ENCODE measurements around the gene ANKRD50. TPM values are rescaled to one million over a fixed set of nuclear protein-coding genes. Genes with fewer than 3 reads are reported as not detected.

Gene ANKRD50
- 10 to 100 TPM; 34.9 to 41.7 (median 38.3) TPM for polyA plus RNA-seq (ENCODE audit: insufficient read length in 4 of 4)

- peak; percentile 55 to 88 (median 84) for DNase-seq (ENCODE audit: low read depth in 4 of 4, low spot score in 2 of 4)
Observed at GRCh38 chr4:124712372-124713184, at the start of gene ANKRD50. ANKRD50 (minus strand) TSS chr4:124712732; CDS start chr4:124710511, 2,221 bp downstream.

DNA sequence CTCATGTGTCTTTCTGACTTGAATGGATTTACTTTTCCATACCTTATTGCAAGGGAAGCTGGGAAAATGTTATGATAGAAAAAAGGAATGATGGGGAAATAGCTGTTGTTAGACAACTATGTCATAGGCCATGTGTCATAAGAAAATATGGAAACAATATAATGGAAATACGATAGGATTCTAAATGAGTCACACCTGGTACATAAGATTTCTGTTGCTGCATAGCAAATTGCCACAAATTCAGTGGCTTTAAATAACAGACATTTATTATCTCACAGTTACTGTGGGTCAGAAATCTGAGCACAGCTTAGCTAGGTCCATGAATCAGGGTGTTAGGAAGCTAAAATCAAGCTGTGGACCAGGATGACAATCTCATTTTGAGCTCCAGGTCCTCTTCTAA, 44.6 kb upstream of the ANKRD50 start:
- DNase-seq (ENCODE audit: low read depth in 4 of 4, low spot score in 2 of 4), result no peak

DNA sequence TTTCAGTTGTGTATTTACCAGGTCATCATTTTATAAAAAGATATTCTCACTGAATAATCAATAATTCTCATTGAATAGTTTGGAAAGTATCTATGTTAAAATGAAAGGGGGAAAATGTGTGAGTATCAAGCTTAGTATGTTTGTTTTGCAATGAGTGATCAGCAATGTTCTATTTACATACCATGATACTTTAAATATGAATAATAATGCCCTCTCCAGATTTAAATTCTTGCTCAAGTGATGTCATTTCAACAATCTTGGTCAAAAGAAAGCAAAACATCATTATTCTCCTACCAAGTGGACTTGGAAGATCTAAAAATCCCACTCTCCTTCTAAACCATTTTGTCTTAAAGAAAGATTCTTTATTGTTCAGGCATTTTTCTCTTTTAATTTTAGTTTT, 42.1 kb upstream of the ANKRD50 start:
- no peak for DNase-seq (ENCODE audit: low read depth in 4 of 4, low spot score in 2 of 4)

DNA sequence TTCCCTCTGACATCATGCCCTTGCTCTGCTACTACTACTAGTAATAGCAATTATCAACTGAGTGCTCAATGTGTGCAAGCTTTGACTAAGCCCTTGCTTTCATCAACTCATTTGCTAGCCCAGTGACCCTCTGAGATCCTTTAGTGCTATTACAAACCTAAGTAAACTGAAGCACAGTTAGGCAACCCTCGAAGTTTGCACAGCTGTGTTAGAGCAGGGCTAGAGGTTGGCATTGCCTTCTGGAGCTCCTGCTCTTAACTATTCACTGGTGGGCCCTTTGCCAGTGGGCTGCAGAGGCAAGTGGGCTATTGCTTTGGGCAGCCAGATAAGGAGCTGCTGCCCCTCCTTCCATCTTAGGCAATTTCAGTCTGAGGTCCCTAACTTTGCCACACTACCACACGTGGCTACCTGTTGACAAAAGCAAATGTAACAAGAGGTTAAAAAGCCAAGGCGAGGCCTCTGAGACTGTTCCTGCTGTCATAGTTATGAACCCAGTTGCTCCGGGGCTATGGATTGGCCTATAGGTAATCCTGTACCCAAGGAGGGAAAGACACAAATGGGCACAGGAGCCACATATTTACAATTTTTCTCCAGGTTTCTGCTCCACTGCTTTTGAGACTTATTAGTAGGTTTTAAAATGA, 41.5 kb upstream of the ANKRD50 start:
- DNase-seq (ENCODE audit: low read depth in 4 of 4, low spot score in 2 of 4), result no peak

- DNase-seq (ENCODE audit: low read depth in 4 of 4, low spot score in 2 of 4), result no peak
Observed at GRCh38 chr4:124749421-124749820, 36.9 kb upstream of the ANKRD50 start.

DNA sequence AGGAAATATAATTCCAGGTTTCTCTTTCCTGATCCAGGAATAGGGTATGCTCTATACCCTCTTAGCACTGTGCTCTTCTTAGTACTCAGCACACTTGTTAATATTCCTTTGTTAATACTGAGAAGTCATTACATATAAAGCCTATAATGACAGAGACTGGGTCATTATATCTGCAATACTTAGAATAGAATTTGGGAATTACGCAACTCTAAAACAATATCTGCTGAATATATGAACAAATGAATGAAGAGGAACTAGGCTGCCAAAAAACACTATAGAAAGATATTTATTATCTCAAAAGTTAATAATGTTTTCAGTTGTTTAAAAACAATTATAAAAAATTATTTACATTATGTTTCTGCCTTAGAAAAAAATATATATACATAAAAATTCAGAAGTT, 36.4 kb upstream of the ANKRD50 start:
- no peak for DNase-seq (ENCODE audit: low read depth in 4 of 4, low spot score in 2 of 4)

DNA sequence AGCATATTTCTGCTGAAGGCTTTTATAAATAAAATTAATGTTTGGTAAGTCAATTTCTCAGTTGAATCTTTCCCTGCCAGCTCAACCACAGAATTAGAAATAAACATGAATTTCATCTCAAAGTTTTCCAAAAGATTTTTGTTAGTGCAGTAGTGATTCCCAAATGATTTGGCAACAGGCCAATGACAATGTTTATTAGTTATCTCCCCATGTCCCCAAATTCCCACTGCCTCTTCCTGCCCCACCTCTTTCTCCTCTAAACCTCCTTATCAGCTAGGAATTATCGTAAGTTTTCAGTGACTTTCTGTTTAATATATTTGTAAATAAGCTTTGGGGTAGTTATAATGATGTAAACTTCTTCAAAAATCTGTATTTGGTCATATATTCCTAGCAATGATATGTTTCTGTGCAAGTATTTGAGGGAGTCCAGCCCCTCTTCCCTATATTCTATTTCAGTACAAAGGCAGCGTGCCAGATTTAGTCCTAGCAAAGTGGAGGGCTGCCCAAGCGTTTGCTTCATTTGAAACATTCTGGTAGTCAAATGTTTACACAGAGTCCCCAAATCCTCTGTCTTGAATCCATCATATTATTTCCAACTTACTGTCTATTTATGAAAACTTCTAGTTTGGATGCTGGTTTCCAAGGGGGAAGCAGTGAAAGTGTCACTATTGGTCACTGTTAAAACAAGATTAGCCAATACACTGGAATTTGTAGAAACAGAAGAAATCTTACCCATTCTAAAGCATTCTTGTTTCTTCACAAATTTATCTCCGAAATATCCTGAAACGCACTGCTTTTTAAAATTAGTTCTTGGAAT, 33.7 kb upstream of the ANKRD50 start:
- DNase-seq (ENCODE audit: low read depth in 4 of 4, low spot score in 2 of 4), result no peak

- no peak for DNase-seq (ENCODE audit: low read depth in 4 of 4, low spot score in 2 of 4)
Observed at GRCh38 chr4:124743711-124744110, 31.2 kb upstream of the ANKRD50 start.

- no peak for DNase-seq (ENCODE audit: low read depth in 4 of 4, low spot score in 2 of 4)
Observed at GRCh38 chr4:124740501-124740900, 28.0 kb upstream of the ANKRD50 start.

DNA sequence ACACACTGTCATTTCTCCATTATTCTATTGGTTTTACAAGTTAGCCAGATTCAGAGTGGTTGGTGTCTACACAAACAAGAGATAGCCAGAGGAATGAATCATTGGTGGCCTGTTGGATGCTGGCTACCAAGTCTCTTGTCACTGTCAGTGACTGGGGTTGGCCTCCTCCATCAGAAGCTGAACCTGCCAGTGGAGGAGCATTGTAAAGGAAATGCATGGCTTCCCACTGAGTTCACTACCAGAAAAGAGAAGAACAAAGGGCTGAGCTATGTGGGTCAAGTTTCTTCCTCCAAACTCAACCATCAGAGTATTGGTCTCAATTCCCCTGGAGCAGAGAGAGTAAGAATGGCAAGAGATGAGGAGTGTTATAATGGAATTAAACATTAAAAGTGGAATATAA, 26.5 kb upstream of the ANKRD50 start:
- no peak for DNase-seq (ENCODE audit: low read depth in 4 of 4, low spot score in 2 of 4)

- DNase-seq (ENCODE audit: low read depth in 4 of 4, low spot score in 2 of 4), result no peak
Observed at GRCh38 chr4:124737619-124738018, 25.1 kb upstream of the ANKRD50 start.

- DNase-seq (ENCODE audit: low read depth in 4 of 4, low spot score in 2 of 4), result no peak
Observed at GRCh38 chr4:124736526-124736925, 24.0 kb upstream of the ANKRD50 start.

DNA sequence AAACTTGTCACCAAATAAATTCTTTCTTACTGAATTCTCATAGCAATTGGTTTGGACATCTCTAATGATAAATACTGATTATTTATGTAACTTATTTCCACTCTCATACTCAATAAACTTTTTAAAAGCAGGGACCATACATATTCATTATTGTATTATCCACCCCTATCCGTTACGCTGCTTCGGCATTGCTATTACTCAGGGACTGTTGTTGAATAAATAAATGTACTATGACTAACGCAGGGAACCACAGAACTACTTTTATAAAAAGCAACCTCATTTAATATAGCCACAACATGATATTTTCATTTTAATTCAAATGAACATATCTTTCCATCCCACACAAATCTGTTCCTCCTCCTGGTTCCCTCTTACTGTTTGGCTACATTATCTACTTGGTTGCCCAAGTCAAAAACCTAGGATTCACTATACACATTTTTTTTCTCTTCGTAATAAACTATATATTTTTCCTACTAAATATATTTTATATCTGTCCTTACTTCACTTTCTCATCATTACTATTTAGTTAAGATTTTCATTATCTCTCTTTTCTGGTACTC, 14.9 kb upstream of the ANKRD50 start:
- no peak for DNase-seq (ENCODE audit: low read depth in 4 of 4, low spot score in 2 of 4)

GRCh38 chr4:124726269-124726668, 13.7 kb upstream of the ANKRD50 start:
- no peak for DNase-seq (ENCODE audit: low read depth in 4 of 4, low spot score in 2 of 4)

DNA sequence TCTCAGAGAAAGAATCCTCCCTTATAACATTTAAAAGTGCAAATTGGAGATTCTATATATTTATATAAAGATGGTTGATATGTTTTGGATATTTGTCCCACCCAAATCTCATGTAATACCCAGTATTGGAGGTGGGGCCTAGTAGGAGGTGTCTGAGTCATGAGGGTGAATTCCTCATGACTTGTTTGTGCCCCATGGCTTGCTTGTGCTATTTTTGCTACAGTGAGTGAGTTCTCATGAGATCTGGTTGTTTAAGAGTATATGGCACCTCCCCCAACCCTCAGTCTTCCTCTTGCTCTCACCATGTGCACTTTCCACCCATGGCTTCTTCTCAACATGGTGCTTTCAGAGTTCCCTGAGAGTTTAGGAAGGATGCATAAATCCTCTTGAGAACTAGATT, 9.5 kb upstream of the ANKRD50 start:
- DNase-seq (ENCODE audit: low read depth in 4 of 4, low spot score in 2 of 4), result no peak

DNA sequence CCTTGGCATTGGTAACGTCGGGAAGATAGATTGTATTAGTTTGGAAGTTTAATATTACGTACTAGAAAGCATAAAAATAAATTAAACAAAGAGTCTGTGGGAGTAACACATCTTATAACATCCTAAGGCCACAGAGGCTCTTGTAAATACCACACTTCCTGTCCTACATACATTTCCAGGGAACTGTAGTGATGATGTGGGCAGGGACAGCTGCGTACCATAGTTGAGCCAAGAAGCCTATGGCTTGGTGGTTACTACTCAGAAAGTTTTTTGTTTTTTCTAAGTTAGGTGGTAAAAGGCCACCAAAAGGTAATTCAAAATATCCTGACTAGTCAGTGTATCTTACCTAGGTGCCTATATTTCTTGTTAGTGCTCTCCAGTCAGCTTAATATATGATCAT, 4.6 kb upstream of the ANKRD50 start:
- DNase-seq (ENCODE audit: low read depth in 4 of 4, low spot score in 2 of 4), result no peak

- DNase-seq (ENCODE audit: low read depth in 4 of 4, low spot score in 2 of 4), result peak; percentile 66 to 91 (median 82)
Observed at GRCh38 chr4:124713185-124713592, 657 bp upstream of the ANKRD50 start.

DNA sequence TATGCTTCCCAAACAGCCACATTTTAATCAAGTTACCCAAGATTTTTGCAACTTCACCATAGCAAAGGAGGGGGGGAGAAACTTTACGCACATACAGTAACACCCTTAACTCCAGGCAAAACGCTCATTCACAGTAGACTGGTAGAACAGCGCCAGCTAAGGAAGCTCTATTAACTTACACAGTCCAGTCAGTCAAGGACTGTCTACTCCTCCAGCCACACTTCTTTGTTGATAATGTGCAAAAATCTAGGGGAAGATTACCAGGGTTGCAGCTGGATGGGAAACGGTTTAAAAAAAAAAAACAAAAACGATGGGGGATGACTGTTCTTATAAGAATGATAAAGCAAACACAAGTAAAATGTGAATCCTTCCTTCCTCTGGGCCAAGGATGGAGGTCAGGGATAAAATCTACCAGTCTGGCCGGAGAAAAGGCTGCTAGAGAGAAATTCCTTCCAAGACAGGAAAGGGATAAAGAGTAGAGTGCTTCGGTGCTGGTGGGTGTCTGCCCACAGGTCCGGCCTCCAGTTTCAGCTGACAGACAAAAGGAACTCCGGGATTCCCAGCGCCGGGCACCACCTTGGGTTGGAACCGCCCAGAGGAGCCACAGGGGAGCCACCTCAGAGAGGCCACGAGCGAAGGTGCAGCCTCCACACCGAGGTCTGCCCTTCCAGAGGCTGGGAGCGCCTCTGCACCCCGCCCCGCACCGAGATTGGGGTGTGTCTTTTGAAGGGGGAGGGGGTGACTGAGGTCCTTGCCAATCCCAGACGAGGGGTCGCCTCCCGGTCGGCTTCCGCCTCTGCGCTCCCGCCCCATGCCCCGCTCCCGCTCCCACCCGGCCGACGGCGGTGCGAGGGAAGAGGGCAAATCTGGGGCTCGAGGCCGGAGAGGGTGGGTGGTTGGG, 811 bp downstream of the ANKRD50 start:
- DNase-seq (ENCODE audit: low read depth in 4 of 4, low spot score in 2 of 4), result peak; percentile 51 to 69 (median 63)

DNA sequence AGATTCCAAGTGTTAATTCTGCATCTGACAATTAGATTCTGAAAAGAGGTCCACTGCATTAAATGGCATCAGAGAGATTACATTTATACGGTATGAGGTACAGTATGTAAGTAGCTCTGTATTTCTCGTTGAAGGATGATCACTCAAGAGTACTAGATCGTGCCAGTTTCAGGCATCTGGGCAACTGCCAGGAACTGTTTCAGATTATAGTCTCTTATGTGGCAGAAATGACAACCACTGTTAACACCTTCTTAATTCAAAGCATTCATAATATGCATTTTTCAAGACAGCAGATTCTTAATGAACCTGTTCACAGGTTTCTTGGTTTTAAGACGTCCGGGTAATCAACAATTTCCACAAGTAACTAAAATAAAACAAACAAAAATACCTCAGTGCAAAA, 1.6 kb downstream of the ANKRD50 start:
- no peak for DNase-seq (ENCODE audit: low read depth in 4 of 4, low spot score in 2 of 4)

Measured in left renal cortex interstitium (tissue), 4 donors.